ENCODE results near the gene ZNF511. TPM values are rescaled to one million over a fixed set of nuclear protein-coding genes. Genes with fewer than 3 reads are reported as not detected.
A peak's percentile ranks its signal among the peaks of the same experiment; 100 is the strongest.
"Not testable (repeated sequence)": the region's sequence is repeated elsewhere in the genome, so short reads cannot be mapped to it uniquely, and the experiment has no call there.

Gene ZNF511
- total RNA-seq, 4 donors from 2014 or later = 15.5 to 24.4 (median 17.3) TPM

DNA sequence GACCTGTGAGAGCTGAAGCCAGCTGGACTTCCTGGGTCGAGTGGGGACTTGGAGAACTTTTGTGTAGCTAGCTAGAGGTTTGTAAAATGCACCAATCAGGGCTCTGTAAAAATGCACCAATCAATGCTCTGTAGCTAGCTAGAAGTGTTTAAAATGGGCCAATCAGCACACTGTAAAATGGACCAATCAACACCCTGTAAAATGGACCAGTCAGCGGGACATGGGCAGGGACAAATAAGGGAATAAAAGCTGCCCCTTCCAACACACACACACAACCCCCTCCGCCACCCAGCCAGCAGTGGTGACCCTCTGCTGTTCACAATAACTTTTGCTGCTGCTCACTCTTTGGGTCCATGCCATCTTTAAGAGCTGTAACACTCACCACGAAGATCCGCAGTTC lies 7.1 kb downstream of the ZNF511 start:
- TF ChIP-seq, protein P1, sequence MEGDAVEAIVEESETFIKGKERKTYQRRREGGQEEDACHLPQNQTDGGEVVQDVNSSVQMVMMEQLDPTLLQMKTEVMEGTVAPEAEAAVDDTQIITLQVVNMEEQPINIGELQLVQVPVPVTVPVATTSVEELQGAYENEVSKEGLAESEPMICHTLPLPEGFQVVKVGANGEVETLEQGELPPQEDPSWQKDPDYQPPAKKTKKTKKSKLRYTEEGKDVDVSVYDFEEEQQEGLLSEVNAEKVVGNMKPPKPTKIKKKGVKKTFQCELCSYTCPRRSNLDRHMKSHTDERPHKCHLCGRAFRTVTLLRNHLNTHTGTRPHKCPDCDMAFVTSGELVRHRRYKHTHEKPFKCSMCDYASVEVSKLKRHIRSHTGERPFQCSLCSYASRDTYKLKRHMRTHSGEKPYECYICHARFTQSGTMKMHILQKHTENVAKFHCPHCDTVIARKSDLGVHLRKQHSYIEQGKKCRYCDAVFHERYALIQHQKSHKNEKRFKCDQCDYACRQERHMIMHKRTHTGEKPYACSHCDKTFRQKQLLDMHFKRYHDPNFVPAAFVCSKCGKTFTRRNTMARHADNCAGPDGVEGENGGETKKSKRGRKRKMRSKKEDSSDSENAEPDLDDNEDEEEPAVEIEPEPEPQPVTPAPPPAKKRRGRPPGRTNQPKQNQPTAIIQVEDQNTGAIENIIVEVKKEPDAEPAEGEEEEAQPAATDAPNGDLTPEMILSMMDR (IDR thresholded peaks at IDR 0.05) = no peak
- no peak for TF ChIP-seq POLR2AphosphoS5 (IDR thresholded peaks at IDR 0.05)
- TF ChIP-seq EP300 (IDR thresholded peaks at IDR 0.05) = no peak
- no peak for TF ChIP-seq POLR2A (IDR thresholded peaks at IDR 0.05)
- Histone ChIP-seq H3K27me3 (peaks cover 25% of the 10 kb centered on the region), H3K4me1 (peaks cover 7% of the 10 kb centered on the region), H3K9me3 (no peaks in the 10 kb centered on the region), H3K27ac (no peak overlapping the region), H3K36me3 (peaks cover 25% of the 10 kb centered on the region), H3K4me3 (no peak overlapping the region)
- 82% methylated on average over 5 of the region's 5 CpGs for WGBS
- DNase-seq (ENCODE audit: low spot score in 2 of 2) = no peak

DNA sequence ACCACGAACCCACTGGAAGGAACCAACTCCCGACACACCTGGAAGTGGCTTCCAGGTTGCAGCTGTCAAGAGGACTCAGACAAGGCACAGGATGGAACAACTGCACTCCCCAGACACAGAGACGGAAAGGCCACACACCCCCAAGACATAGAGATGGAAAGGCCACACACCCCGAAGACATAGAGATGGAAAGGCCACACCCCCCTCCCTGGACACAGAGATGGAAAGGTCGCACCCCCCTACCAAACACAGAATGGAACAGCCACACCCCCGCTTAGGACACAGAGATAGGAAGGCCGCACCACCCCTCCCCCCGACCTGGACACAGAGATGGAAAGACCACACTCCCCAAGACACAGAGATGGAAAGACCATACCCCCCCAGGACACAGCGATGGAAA lies 7.6 kb downstream of the ZNF511 start:
- Histone ChIP-seq H3K9me3 (no peaks in the 10 kb centered on the region), H3K4me1 (peaks cover 7% of the 10 kb centered on the region), H3K36me3 (peaks cover 21% of the 10 kb centered on the region), H3K4me3 (no peak overlapping the region), H3K27ac (no peak overlapping the region), H3K27me3 (peaks cover 25% of the 10 kb centered on the region)
- no peak for TF ChIP-seq POLR2A (IDR thresholded peaks at IDR 0.05)
- no peak for TF ChIP-seq POLR2AphosphoS5 (IDR thresholded peaks at IDR 0.05)
- TF ChIP-seq EP300 (IDR thresholded peaks at IDR 0.05) = no peak
- TF ChIP-seq, protein P1 (IDR thresholded peaks at IDR 0.05) = no peak
- DNase-seq (ENCODE audit: low spot score in 2 of 2) = no peak
- 89% methylated on average over 9 of the region's 9 CpGs for WGBS

DNA sequence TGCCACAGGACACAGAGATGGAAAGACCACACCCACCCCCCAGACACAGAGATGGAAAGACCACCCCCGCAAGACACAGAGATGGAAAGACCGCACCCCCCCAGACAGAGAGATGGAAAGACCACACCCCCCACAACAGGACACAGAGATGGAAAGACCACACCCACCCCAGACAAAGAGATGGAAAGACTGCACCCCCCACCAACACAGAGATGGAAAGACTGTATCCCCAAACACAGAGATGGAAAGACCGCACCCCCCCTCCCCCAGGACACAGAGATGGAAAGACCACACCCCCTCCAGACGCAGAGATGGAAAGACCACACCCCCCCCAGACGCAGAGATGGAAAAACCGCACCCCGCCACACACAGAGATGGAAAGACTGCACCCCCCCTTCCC lies 8.0 kb downstream of the ZNF511 start:
- peaks cover 7% of the 10 kb centered on the region for H3K4me1 ChIP-seq
- H3K27me3 ChIP-seq = peaks cover 25% of the 10 kb centered on the region
- H3K36me3 ChIP-seq = peaks cover 16% of the 10 kb centered on the region
- H3K27ac ChIP-seq = no peak overlapping the region
- TF ChIP-seq POLR2AphosphoS5 (IDR thresholded peaks at IDR 0.05) (no peak), POLR2A (IDR thresholded peaks at IDR 0.05) (no peak), EP300 (IDR thresholded peaks at IDR 0.05) (no peak)
- TF ChIP-seq, protein P1 (IDR thresholded peaks at IDR 0.05) = no peak
- 73% methylated on average over 7 of the region's 7 CpGs for WGBS
- H3K9me3 ChIP-seq = no peaks in the 10 kb centered on the region
- DNase-seq (ENCODE audit: low spot score in 2 of 2) = no peak
- H3K4me3 ChIP-seq = no peak overlapping the region

DNA sequence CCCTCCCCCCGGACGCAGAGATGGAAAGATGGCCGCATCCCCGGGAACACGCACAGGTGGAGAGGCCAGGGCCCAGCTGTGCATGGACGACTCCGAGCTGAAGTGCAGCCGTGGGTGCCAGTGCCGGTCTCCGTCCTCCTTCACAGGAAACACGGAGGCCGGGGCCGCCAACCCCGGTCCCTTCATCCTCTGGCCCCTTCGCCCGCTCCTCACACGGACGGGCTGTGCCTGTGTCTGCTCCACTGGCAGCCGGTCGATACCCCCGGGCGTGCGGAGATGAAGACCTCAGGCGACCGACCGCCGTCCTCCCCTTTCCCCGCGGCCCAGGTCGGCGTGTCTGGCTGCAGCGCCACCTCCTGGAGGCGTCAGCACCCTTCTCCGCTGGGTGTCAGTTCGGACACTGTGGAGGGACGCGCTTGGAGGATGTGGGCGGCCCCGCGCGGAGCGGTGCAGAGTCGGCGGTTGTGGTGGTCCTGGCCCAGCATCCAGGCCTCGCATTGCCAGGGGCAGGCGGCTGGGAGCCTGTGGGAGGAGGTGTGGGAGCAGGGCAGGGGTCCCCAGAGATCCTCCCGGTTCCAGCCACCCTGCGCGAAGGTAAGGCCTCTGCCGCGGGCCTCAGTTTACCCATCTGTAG lies 9.9 kb downstream of the ZNF511 start:
- TF ChIP-seq POLR2AphosphoS5 (IDR thresholded peaks at IDR 0.05) (no peak), POLR2A (IDR thresholded peaks at IDR 0.05) (no peak), EP300 (IDR thresholded peaks at IDR 0.05) (no peak)
- TF ChIP-seq, protein P1 (IDR thresholded peaks at IDR 0.05) = peak in 1 of 2 donors; percentile 77
- Histone ChIP-seq H3K4me3 (peak overlapping the region; percentile 40), H3K27me3 (peaks cover 34% of the 10 kb centered on the region), H3K27ac (no peak overlapping the region), H3K36me3 (no peaks in the 10 kb centered on the region), H3K4me1 (peaks cover 7% of the 10 kb centered on the region), H3K9me3 (no peaks in the 10 kb centered on the region)
- no peak for DNase-seq (ENCODE audit: low spot score in 2 of 2)
- WGBS = no CpG with 5 or more reads among the region's 51 CpGs

DNA sequence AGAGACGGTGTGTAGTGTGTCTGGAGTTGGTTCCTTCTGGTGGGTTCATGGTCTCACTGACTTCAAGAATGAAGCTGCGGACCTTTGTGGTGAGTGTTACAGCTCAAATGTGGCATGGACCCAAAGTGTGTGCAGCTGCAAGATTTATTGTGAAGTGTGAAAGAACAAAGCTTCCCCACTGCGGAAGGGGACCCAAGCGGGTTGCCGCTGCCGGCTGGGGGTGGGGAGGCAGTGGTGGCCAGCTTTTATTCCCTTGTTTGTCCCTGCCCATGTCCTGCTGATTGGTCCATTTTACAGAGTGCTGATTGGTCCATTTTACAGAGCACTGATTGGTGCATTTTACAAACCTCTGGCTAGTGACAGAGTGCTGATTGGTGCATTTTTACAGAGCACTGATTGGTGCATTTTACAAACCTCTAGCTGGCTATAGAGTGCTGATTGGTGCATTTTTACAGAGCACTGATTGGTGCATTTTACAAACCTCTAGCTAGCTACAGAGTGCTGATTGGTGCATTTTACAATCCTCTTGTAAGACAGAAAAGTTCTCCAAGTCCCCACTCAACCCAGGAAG lies 12.2 kb downstream of the ZNF511 start:
- Histone ChIP-seq H3K4me1 (peaks cover 22% of the 10 kb centered on the region), H3K27me3 (peaks cover 55% of the 10 kb centered on the region)
- H3K36me3 ChIP-seq; H3K27ac ChIP-seq; H3K9me3 ChIP-seq; DNase-seq (ENCODE audit: low spot score in 2 of 2); H3K4me3 ChIP-seq: not testable (repeated sequence)
- WGBS = 91% methylated on average over 6 of the region's 6 CpGs

DNA sequence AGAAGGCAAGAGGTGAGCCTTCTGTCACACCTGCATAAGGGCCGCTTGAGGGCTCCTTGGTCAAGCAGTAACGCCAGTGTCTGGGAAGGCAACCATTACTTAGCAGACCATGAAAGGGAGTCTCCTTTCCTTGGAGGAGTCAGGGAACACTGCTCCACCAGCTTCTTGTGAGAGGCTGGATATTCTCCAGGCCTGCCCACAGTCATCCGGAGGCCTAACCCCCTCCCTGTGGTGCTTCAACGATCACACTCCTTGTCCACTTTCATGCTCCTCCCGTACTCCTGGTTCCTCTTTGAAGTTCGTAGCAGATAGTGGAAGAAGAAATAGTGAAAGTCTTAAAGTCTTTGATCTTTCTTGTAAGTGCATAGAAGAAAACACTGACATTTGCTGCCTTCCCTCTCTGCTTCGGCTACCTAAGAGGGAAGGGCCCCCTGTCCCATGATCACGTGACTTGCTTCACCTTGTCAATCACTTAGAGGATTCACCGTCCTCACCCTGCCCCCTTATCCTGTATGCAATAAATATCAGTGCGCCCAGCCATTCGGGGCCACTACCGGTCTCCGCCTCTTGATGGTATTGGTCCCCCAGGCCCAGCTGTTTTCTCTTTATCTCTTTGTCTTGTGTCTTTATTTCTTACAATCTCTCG lies 13.5 kb downstream of the ZNF511 start:
- H3K9me3 ChIP-seq; H3K4me3 ChIP-seq; H3K27ac ChIP-seq; DNase-seq (ENCODE audit: low spot score in 2 of 2); H3K36me3 ChIP-seq: not testable (repeated sequence)
- peaks cover 24% of the 10 kb centered on the region for H3K4me1 ChIP-seq
- peaks cover 68% of the 10 kb centered on the region for H3K27me3 ChIP-seq
- WGBS = 68% methylated on average over 12 of the region's 14 CpGs

Data from suprapubic skin (tissue), 4 donors.